Glutamatergic neuron (in vitro differentiated cells): ENCODE measurements around the gene CFB. TPM values are rescaled to one million over a fixed set of nuclear protein-coding genes. Genes with fewer than 3 reads are reported as not detected.

Experiments
- DNase-seq: peaks from one replicate; pipeline ENCODE4 v3.0.0; 2022
- H3K27ac Mint-ChIP-seq: one replicate; pipeline ENCODE4 v1.8.0; 2020; ENCODE audit warnings: mild to moderate bottlenecking, mixed read lengths, inconsistent platforms; ENCODE audit not compliant: unreplicated experiment
- H3K27me3 Mint-ChIP-seq: one replicate; pipeline ENCODE4 v1.8.0; 2020; ENCODE audit warnings: mild to moderate bottlenecking, moderate library complexity, mixed read lengths, inconsistent platforms; ENCODE audit not compliant: unreplicated experiment
- H3K36me3 Mint-ChIP-seq: one replicate; pipeline ENCODE4 v1.8.0; 2020; ENCODE audit warnings: mild to moderate bottlenecking, mixed read lengths, inconsistent platforms; ENCODE audit not compliant: unreplicated experiment
- H3K4me1 Mint-ChIP-seq: one replicate; pipeline ENCODE4 v1.8.0; 2020; ENCODE audit warnings: mild to moderate bottlenecking, low read depth, mixed read lengths, inconsistent platforms; ENCODE audit not compliant: unreplicated experiment
- H3K4me3 Mint-ChIP-seq: one replicate; pipeline ENCODE4 v1.8.0; 2020; ENCODE audit warnings: mild to moderate bottlenecking, mixed read lengths, inconsistent platforms; ENCODE audit not compliant: unreplicated experiment
- H3K9me3 Mint-ChIP-seq: one replicate; pipeline ENCODE4 v1.8.0; 2020; ENCODE audit warnings: mild to moderate bottlenecking, moderate library complexity, mixed read lengths, inconsistent platforms; ENCODE audit not compliant: unreplicated experiment
- CTCF ChIP-seq: fragments of 200-600 bp; sonication (generic); IDR thresholded peaks from one replicate; pipeline ENCODE4 v1.5.0; 2021; ENCODE audit not compliant: partially characterized antibody, unreplicated experiment
- total RNA-seq: library from RNA; stranded (reverse); fragmentation: NEBNext Ultra II Directional; extraction: Animal tissue kit (Norgen Biotek cat#: 25700); gene quantifications from one replicate; pipeline ENCODE4 v1.2.1, GENCODE V29; 2021; ENCODE audit not compliant: unreplicated experiment

Gene CFB
- total RNA-seq, 1 donor from 2014 or later, result not detected

DNA sequence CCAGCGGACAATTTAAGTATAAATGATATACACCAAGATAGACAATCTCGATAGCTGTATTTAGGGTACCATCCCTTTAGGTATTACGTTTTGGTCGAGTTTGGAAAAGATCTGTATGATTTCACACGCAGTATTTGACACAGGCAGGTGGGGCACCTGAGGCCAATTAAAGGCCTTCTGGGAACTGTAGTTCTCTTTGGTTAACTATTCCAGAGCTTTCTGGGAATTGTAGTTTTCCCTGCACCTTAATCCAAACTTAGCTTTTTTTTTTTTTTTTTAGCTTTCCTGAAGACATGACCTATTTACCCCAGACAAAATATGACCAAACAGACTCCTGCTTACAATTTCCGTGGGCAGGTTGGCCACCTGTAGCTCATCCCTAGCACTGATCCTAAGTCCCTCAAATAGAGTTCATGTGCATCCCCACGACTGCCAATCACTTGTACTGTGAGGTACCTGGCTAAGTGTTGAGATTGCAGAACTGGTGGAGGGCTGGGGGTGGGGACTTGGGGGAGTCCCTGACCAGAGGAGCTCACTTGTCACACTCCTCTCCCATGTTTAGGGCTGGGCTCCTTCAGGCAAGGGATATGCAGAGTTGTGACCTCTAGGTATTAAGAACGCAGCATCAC lies 47.4 kb upstream of the CFB start:
- Mint-ChIP-seq H3K4me1 (peaks cover 3% of the 10 kb centered on the region), H3K36me3 (no peaks in the 10 kb centered on the region), H3K27me3 (peaks cover 9% of the 10 kb centered on the region), H3K4me3 (peak overlapping the region; percentile 98), H3K9me3 (peaks cover 11% of the 10 kb centered on the region), H3K27ac (no peak overlapping the region)
- no peak for DNase-seq
- TF ChIP-seq CTCF, result no peak

- Mint-ChIP-seq H3K27ac (no peak overlapping the region), H3K4me3 (no peak overlapping the region)
Measured at GRCh38 chr6:31899215-31899614, 46.7 kb upstream of the CFB start.

DNA sequence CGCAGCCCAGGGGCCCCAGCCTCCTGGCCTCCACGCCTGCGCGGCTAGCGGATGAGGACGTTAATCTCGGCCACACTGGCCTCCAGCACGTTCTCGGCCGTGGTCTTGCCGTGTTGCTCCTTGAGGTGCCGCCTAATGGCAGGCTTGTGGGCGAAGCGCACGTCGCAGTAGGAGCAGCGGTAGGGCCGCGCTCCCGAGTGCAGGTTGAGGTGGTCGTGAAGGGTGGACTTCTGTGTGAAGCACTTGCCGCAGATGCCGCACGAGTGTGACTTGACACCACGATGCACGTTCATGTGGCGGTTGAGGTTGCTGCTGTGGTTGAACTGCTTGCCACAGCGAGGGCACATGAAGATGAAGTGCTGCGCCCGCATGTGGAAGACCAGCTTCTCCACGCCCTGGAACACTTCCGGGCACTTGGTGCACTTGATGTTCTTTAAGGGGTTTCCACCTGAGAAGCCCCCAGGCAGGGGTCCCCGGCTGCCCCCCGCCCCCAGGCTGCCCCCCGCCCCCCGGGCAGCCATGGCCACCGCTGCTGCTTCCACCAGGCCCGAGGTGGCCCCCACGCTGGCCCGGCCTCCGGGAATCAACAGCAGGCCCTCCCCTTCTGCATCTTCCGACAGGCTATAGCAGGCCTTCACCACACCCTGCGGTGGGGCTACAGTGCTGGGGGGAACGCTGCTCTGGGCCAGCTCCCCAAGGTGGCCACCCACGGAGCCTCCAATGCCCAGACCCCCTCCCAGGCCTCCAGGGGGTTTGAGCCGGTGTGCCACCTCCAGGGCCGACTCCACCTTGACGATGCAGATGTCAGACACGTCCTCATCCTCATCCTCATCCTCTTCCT lies 45.8 kb upstream of the CFB start:
- H3K4me1 Mint-ChIP-seq, result peaks cover 3% of the 10 kb centered on the region
- DNase-seq, result no peak
- peaks cover 9% of the 10 kb centered on the region for H3K27me3 Mint-ChIP-seq
- H3K9me3 Mint-ChIP-seq, result peaks cover 11% of the 10 kb centered on the region
- no peak for TF ChIP-seq CTCF
- no peaks in the 10 kb centered on the region for H3K36me3 Mint-ChIP-seq
- no peak overlapping the region for H3K27ac Mint-ChIP-seq
- H3K4me3 Mint-ChIP-seq, result no peak overlapping the region

More at GRCh38 chr6:31899215-31899614, 46.7 kb upstream of the CFB start:
- TF ChIP-seq CTCF, result no peak
- DNase-seq, result no peak
- H3K36me3 Mint-ChIP-seq, result no peaks in the 10 kb centered on the region
- peaks cover 9% of the 10 kb centered on the region for H3K27me3 Mint-ChIP-seq
- peaks cover 11% of the 10 kb centered on the region for H3K9me3 Mint-ChIP-seq
- H3K4me1 Mint-ChIP-seq, result peaks cover 3% of the 10 kb centered on the region

DNA sequence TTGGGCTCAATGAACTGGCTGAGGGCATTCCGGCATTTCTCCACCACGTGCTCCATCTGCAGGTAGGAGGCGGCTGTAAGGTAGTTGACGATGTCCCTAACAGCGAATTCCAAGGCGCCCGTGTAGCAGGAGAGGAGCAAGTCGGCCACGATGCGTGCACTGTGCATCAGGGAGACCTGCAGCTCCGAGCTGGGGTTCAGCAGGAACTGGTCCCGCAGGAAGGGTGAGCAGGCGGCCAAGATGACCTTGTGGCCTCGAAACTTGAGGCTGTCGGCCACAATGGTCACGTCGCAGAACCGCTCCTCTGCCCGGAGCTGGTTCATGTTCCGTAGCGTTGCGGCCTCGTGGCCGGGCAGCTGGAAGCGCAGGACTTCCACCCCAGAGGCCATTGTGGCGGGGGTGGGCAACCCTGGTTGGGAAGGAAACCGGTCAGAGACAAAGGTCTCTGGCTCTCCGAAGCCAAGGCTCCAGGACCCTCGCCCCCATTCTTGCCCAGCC lies 44.9 kb upstream of the CFB start:
- Mint-ChIP-seq H3K4me1 (peaks cover 3% of the 10 kb centered on the region), H3K27ac (no peak overlapping the region), H3K36me3 (no peaks in the 10 kb centered on the region), H3K4me3 (peak overlapping the region; percentile 68), H3K27me3 (peaks cover 10% of the 10 kb centered on the region), H3K9me3 (peaks cover 11% of the 10 kb centered on the region)
- no peak for TF ChIP-seq CTCF
- DNase-seq, result no peak
